ENCODE measurements around the gene USP6NL. TPM values are rescaled to one million over a fixed set of nuclear protein-coding genes. Genes with fewer than 3 reads are reported as not detected.

The USP6NL gene
- total RNA-seq, 4 donors from 2014 or later: 13.2 to 24.6 (median 19.4) TPM

DNA sequence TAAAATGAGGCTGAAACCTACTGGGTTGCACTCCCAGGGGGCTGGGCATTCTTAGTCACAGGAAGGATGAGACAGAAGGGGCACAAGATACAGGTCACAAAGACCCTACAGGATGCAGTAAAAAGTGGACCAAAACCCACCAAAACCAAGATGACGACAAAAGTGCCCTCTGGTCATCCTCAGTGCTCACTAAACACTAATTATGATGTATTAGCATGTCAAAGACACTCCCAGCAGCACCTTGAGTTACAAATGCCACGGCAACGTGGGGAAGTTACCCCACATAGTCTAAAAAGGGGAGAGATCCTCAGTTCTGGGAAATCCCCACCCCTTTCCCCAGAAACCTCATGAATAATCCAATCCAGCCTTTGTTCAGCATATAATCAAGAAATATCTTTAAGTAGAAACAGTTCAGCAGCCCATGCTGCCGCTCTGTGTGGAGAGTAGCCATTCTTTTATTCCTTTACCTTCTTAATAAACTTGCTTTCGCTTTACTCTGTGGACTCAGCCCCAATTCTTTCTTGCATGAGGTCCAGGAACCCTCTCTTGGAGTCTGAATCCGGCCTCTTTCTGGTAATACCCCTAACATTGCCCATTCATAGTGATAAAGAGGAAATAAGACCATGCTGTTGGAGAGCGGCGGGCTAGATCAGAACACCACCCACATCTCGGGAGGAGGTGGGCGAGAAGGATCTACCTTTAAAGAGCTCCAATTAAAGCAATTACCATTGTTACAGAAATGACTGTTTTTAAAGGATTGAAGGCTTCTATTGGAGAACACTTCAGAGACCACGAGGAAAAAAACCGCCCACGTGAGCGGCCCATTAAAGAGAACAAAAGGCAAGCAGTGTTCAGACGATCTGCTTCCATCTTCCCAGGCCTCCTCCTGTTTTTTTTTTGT is 170.9 kb downstream of the USP6NL start:
- TF ChIP-seq, protein P1, sequence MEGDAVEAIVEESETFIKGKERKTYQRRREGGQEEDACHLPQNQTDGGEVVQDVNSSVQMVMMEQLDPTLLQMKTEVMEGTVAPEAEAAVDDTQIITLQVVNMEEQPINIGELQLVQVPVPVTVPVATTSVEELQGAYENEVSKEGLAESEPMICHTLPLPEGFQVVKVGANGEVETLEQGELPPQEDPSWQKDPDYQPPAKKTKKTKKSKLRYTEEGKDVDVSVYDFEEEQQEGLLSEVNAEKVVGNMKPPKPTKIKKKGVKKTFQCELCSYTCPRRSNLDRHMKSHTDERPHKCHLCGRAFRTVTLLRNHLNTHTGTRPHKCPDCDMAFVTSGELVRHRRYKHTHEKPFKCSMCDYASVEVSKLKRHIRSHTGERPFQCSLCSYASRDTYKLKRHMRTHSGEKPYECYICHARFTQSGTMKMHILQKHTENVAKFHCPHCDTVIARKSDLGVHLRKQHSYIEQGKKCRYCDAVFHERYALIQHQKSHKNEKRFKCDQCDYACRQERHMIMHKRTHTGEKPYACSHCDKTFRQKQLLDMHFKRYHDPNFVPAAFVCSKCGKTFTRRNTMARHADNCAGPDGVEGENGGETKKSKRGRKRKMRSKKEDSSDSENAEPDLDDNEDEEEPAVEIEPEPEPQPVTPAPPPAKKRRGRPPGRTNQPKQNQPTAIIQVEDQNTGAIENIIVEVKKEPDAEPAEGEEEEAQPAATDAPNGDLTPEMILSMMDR (IDR thresholded peaks at IDR 0.05; ENCODE audit: low read depth): no peak

DNA sequence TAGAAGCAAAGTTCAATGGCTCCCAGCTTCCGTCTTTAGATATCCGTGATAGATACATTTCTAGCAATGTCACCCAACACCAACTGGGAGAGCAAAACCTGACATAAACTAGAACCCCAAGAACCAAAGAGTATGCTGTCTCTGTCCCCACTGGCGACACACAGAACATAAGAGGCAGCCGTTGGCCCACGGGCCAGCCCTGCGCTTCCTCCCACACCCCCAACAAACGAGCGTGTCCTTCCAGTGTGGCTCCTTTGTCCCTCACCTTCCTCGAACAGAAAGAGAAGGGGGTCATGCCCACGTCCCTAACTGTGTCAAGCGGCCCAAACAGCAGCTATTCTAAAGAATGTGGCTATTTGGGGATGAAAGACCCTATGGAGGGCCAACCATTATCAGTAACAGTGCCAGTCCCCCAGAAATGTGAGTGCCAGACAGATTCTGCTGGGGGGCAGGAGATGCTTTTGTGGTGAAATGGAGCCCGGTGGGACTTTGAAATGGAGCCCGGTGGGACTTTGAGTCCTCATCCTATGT is 171.9 kb downstream of the USP6NL start:
- TF ChIP-seq, protein P1 (IDR thresholded peaks at IDR 0.05; ENCODE audit: low read depth): no peak

DNA sequence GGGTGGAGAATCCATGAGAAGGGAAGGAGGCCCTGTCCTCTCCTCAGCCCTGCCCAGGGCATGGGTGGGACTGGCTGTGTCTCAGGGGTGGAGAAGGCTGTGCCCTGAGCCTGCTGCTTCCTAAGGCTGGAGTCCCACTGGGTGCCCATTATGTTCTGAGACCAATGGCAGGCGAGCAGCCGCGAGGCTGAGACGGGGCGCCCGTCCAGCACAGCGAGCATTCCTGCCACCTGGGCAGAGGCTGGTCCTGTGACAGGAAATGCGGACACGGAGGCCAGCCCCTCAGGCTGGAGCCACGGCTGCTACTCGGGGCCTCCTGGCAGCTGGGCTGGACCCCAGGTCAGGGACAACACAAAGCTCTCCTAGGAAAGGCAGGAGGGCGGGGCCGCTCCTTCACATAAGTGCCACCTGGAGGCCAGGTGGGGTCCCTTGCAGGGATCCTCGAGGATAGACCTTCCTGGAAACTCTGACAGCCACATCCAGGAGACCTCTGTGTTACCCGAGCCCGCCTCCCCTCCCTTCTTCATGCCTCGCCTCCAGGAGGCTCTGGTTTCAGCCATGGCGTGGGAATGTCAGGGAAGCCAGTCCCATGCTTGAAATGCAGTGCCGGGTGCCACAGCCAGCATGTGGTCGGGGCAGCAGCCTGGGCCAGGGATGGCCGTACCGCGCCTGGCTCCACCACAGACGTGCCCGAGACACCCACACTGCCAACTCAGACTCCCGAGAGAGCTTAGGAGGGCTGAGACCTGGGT is 173.9 kb downstream of the USP6NL start:
- TF ChIP-seq, protein P1 (IDR thresholded peaks at IDR 0.05; ENCODE audit: low read depth): no peak

DNA sequence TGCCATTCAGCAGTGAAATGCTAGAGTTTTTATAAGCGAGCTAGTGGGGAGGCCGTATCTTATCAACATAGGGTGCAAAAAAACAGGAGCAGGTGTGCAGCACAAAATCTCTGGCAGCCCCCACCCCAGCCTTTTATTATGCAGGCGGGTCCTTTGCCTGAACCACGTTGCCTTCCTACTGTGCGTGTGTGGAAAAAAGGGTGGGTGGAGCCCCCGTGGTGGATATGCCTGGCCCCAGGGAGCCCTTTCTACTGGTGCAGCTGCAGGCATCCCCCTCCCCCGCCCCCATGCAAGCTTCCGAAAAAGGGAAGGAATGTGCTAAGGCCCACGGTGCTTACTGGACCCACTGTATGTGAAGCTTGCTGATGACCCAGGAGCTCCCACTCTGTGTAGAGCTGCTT is 175.9 kb downstream of the USP6NL start:
- TF ChIP-seq, protein P1 (IDR thresholded peaks at IDR 0.05; ENCODE audit: low read depth): no peak

DNA sequence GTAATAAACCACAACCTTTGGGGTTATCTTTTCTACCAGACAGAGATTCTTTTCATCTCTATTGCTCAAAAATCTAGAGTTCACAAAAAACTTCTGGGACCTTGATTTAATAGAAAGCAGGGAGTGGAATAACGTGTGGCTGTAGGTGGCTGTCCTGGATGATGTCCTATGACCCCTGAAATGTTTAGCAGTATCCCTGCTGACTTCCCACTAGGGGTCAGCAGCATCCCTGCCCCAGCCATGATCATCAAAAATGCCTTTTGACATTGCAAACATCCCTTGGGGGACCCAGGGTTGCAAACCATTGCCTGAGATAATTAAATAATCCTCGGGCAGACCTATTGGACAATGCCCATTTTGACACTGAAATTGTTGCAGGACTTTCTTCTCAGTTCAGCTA is 177.1 kb downstream of the USP6NL start:
- TF ChIP-seq, protein P1 (IDR thresholded peaks at IDR 0.05; ENCODE audit: low read depth): no peak

DNA sequence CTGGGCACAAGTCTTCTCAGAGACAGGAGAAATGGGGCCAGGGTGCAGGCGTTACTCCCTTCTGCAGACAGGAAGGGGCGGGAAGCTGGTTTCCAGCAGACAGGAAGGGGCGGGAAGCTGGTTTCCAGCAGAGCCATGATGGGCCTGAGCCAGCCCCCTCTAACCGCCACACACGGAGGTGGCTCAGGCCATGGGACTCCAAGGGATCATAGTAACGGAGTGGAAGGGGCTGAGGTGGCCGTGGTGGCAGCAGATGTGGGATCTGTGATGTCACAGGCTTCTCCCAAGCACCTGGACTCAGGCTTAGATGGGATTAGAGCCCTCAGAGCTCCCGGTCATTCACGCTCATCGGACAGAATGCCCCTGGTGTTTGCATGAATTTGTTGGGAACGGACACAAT is 177.8 kb downstream of the USP6NL start:
- TF ChIP-seq, protein P1 (IDR thresholded peaks at IDR 0.05; ENCODE audit: low read depth): no peak

DNA sequence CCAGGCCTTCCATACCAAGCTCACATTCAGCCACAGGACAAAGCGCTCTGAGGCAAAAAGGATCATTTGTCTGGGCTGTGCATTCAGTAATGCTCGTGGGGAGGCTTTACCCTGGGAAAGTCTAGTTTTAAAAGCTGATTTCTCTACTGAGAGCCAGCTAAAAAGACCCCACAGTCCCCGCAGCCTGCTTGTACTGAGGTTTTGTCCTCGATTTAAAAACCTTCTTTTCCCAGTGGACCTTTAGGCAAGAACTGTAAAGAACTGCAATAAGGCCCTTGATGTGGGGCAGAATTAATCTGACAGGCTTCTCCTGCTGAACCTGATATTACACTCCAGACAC is 180.3 kb downstream of the USP6NL start:
- TF ChIP-seq, protein P1 (IDR thresholded peaks at IDR 0.05; ENCODE audit: low read depth): no peak
